ENCODE measurements around the gene PDE4D.

PDE4D gene

GRCh38 chr5:59208474-59208873 is 685.1 kb downstream of the PDE4D start:
- H3K27me3 Mint-ChIP-seq = no peaks in the 10 kb centered on the region
- ATAC-seq (replicated peaks) (no peak), DNase-seq (no peak)
- no peak overlapping the region for H3K27ac Mint-ChIP-seq
- H3K36me3 Mint-ChIP-seq = no peaks in the 10 kb centered on the region
- H3K9me3 Mint-ChIP-seq = no peaks in the 10 kb centered on the region
- no peak overlapping the region for H3K4me3 Mint-ChIP-seq
- no peaks in the 10 kb centered on the region for H3K4me1 Mint-ChIP-seq

GRCh38 chr5:59207401-59207800 is 686.1 kb downstream of the PDE4D start:
- ATAC-seq (replicated peaks) = no peak
- no peaks in the 10 kb centered on the region for H3K9me3 Mint-ChIP-seq
- DNase-seq = no peak
- H3K4me3 Mint-ChIP-seq = no peak overlapping the region
- H3K36me3 Mint-ChIP-seq = no peaks in the 10 kb centered on the region
- H3K27ac Mint-ChIP-seq = no peak overlapping the region
- no peaks in the 10 kb centered on the region for H3K4me1 Mint-ChIP-seq
- no peaks in the 10 kb centered on the region for H3K27me3 Mint-ChIP-seq

- Mint-ChIP-seq H3K4me1 (no peaks in the 10 kb centered on the region), H3K27ac (no peak overlapping the region), H3K9me3 (no peaks in the 10 kb centered on the region), H3K36me3 (no peaks in the 10 kb centered on the region), H3K4me3 (no peak overlapping the region), H3K27me3 (no peaks in the 10 kb centered on the region)
- ATAC-seq (replicated peaks) (no peak), DNase-seq (no peak)
Observed at GRCh38 chr5:59206132-59206581, 687.4 kb downstream of the PDE4D start.

GRCh38 chr5:59204114-59204897 is 689.2 kb downstream of the PDE4D start:
- no peaks in the 10 kb centered on the region for H3K27me3 Mint-ChIP-seq
- ATAC-seq (replicated peaks) = no peak
- no peak overlapping the region for H3K27ac Mint-ChIP-seq
- H3K36me3 Mint-ChIP-seq = no peaks in the 10 kb centered on the region
- no peaks in the 10 kb centered on the region for H3K4me1 Mint-ChIP-seq
- DNase-seq = no peak
- H3K9me3 Mint-ChIP-seq = no peaks in the 10 kb centered on the region
- no peak overlapping the region for H3K4me3 Mint-ChIP-seq

GRCh38 chr5:59199868-59200267 is 693.7 kb downstream of the PDE4D start:
- Mint-ChIP-seq H3K4me3 (no peak overlapping the region), H3K9me3 (no peaks in the 10 kb centered on the region), H3K36me3 (no peaks in the 10 kb centered on the region), H3K27ac (no peak overlapping the region), H3K27me3 (no peaks in the 10 kb centered on the region), H3K4me1 (no peaks in the 10 kb centered on the region)
- ATAC-seq (replicated peaks) (no peak), DNase-seq (no peak)

GRCh38 chr5:59198832-59199231 is 694.7 kb downstream of the PDE4D start:
- Mint-ChIP-seq H3K27me3 (no peaks in the 10 kb centered on the region), H3K36me3 (no peaks in the 10 kb centered on the region), H3K4me1 (no peaks in the 10 kb centered on the region), H3K4me3 (no peak overlapping the region), H3K27ac (no peak overlapping the region), H3K9me3 (no peaks in the 10 kb centered on the region)
- ATAC-seq (replicated peaks) = no peak
- DNase-seq = no peak

- no peaks in the 10 kb centered on the region for H3K27me3 Mint-ChIP-seq
- H3K27ac Mint-ChIP-seq = no peak overlapping the region
- no peaks in the 10 kb centered on the region for H3K9me3 Mint-ChIP-seq
- DNase-seq (no peak), ATAC-seq (replicated peaks) (no peak)
- H3K4me3 Mint-ChIP-seq = no peak overlapping the region
- no peaks in the 10 kb centered on the region for H3K4me1 Mint-ChIP-seq
- H3K36me3 Mint-ChIP-seq = no peaks in the 10 kb centered on the region
Observed at GRCh38 chr5:59198365-59198764, 695.2 kb downstream of the PDE4D start.

- Mint-ChIP-seq H3K9me3 (no peaks in the 10 kb centered on the region), H3K36me3 (no peaks in the 10 kb centered on the region), H3K27ac (no peak overlapping the region), H3K4me1 (no peaks in the 10 kb centered on the region), H3K27me3 (no peaks in the 10 kb centered on the region), H3K4me3 (no peak overlapping the region)
- DNase-seq (no peak), ATAC-seq (replicated peaks) (no peak)
Observed at GRCh38 chr5:59197911-59198310, 695.6 kb downstream of the PDE4D start.

- DNase-seq = no peak
Observed at GRCh38 chr5:59193616-59194319, 699.8 kb downstream of the PDE4D start.

GRCh38 chr5:59190746-59191145 is 702.8 kb downstream of the PDE4D start:
- Mint-ChIP-seq H3K4me3 (no peak overlapping the region), H3K27me3 (peaks cover 4 to 6% of the 10 kb centered on the region in 2 donors), H3K9me3 (no peaks in the 10 kb centered on the region), H3K27ac (no peak overlapping the region), H3K36me3 (no peaks in the 10 kb centered on the region), H3K4me1 (peaks cover 8% of the 10 kb centered on the region in 2 donors)
- ATAC-seq (replicated peaks) = peak in 1 of 2 donors; percentile 31
- no peak for DNase-seq

More at GRCh38 chr5:59193616-59194319, 699.8 kb downstream of the PDE4D start:
- ATAC-seq (replicated peaks) = no peak
- Mint-ChIP-seq H3K27ac (no peak overlapping the region), H3K27me3 (peaks cover 0 to under 1% of the 10 kb centered on the region in 2 donors), H3K9me3 (no peaks in the 10 kb centered on the region), H3K36me3 (no peaks in the 10 kb centered on the region), H3K4me3 (no peak overlapping the region), H3K4me1 (peaks cover 1 to 5% of the 10 kb centered on the region in 2 donors)

- Mint-ChIP-seq H3K36me3 (no peaks in the 10 kb centered on the region), H3K4me3 (no peak overlapping the region), H3K9me3 (no peaks in the 10 kb centered on the region), H3K27ac (no peak overlapping the region), H3K4me1 (peaks cover 8% of the 10 kb centered on the region in 2 donors), H3K27me3 (peaks cover 4 to 6% of the 10 kb centered on the region in 2 donors)
- ATAC-seq (replicated peaks) (no peak), DNase-seq (no peak)
Observed at GRCh38 chr5:59189472-59190244, 703.9 kb downstream of the PDE4D start.

- H3K27ac Mint-ChIP-seq = peak overlapping the region; percentile 49
- H3K4me1 Mint-ChIP-seq = peaks cover 8% of the 10 kb centered on the region in 2 donors
- no peaks in the 10 kb centered on the region for H3K36me3 Mint-ChIP-seq
- ATAC-seq (replicated peaks) (peak; percentile 64 to 73), DNase-seq (peak; percentile 24)
- peak overlapping the region; percentile 70 to 75 for H3K4me3 Mint-ChIP-seq
- H3K9me3 Mint-ChIP-seq = no peaks in the 10 kb centered on the region
- peaks cover 4 to 6% of the 10 kb centered on the region in 2 donors for H3K27me3 Mint-ChIP-seq
Observed at GRCh38 chr5:59188419-59189225, 704.9 kb downstream of the PDE4D start.

GRCh38 chr5:59187857-59188256 is 705.7 kb downstream of the PDE4D start:
- H3K27me3 Mint-ChIP-seq = peaks cover 4 to 6% of the 10 kb centered on the region in 2 donors
- H3K9me3 Mint-ChIP-seq = no peaks in the 10 kb centered on the region
- peaks cover 8% of the 10 kb centered on the region in 2 donors for H3K4me1 Mint-ChIP-seq
- DNase-seq = no peak
- H3K4me3 Mint-ChIP-seq = no peak overlapping the region
- no peak overlapping the region for H3K27ac Mint-ChIP-seq
- no peak for ATAC-seq (replicated peaks)
- no peaks in the 10 kb centered on the region for H3K36me3 Mint-ChIP-seq

GRCh38 chr5:59186623-59187022 is 706.9 kb downstream of the PDE4D start:
- H3K36me3 Mint-ChIP-seq = no peaks in the 10 kb centered on the region
- H3K9me3 Mint-ChIP-seq = no peaks in the 10 kb centered on the region
- H3K4me3 Mint-ChIP-seq = no peak overlapping the region
- no peak overlapping the region for H3K27ac Mint-ChIP-seq
- peaks cover 4 to 6% of the 10 kb centered on the region in 2 donors for H3K27me3 Mint-ChIP-seq
- ATAC-seq (replicated peaks) = no peak
- no peak for DNase-seq
- peaks cover 8% of the 10 kb centered on the region in 2 donors for H3K4me1 Mint-ChIP-seq

All from stimulated activated naive B cell treated with anti-CD40 and anti-IgM and Interleukin-4, amounts not matched to agents 10 μg/mL and 1 μg/mL and 100 μg/mL, for 72 hours (primary cell).